ENCODE measurements around the gene PRTFDC1.

DNA sequence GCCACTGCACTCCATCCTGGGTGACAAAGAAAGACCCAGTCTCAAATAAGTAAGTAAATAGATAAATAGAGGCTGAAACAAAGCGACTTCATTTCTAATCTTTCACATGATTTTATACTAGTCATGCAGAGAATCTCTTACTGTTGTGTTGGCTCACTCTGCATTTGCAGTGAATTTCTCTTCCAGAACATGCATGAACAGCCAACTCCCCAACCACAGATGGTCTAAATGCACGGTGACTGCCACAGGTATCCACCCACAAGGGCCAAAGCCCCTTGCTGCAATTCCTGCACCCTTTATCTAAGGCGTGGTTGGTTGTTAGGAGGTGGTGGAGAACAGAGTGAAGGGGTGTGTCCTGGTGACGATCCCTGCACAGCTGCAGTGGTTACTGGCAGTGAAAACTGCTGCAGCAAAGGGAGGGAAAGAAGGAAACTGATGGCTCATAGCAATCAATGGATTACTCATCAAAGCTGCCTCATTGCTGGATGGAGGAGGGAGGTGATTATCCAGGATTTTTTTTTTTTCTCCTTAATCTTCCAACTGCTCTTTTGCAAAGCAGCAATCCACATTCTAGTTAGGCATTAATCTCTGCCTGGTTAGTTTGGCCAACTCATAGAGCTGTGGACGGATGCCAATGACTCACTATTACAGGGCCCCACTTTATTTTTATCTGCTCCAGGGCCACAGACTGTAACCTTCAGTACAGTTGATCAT lies 50.6 kb downstream of the PRTFDC1 start:
- TF ChIP-seq, protein P1, sequence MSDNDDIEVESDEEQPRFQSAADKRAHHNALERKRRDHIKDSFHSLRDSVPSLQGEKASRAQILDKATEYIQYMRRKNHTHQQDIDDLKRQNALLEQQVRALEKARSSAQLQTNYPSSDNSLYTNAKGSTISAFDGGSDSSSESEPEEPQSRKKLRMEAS (IDR thresholded peaks at IDR 0.05): no peak
- TF ChIP-seq EP300 (IDR thresholded peaks at IDR 0.05; ENCODE audit: borderline replicate concordance) (no peak), NFIC (IDR thresholded peaks at IDR 0.05) (peak; percentile 73), TAF1 (IDR thresholded peaks at IDR 0.05; ENCODE audit: low read depth) (no peak), FOXM1 (IDR thresholded peaks at IDR 0.05; ENCODE audit: borderline replicate concordance, low read depth) (no peak), YY1 (IDR thresholded peaks at IDR 0.05; ENCODE audit: low read depth) (no peak), CEBPB (IDR thresholded peaks at IDR 0.05) (no peak), RAD21 (IDR thresholded peaks at IDR 0.05; ENCODE audit: low read depth) (peak; percentile 10; the same call in 1 of the 2 replicates), TCF12 (IDR thresholded peaks at IDR 0.05; ENCODE audit: low read depth) (no peak), EGR1 (IDR thresholded peaks at IDR 0.05) (no peak)
- TF ChIP-seq, protein P2, sequence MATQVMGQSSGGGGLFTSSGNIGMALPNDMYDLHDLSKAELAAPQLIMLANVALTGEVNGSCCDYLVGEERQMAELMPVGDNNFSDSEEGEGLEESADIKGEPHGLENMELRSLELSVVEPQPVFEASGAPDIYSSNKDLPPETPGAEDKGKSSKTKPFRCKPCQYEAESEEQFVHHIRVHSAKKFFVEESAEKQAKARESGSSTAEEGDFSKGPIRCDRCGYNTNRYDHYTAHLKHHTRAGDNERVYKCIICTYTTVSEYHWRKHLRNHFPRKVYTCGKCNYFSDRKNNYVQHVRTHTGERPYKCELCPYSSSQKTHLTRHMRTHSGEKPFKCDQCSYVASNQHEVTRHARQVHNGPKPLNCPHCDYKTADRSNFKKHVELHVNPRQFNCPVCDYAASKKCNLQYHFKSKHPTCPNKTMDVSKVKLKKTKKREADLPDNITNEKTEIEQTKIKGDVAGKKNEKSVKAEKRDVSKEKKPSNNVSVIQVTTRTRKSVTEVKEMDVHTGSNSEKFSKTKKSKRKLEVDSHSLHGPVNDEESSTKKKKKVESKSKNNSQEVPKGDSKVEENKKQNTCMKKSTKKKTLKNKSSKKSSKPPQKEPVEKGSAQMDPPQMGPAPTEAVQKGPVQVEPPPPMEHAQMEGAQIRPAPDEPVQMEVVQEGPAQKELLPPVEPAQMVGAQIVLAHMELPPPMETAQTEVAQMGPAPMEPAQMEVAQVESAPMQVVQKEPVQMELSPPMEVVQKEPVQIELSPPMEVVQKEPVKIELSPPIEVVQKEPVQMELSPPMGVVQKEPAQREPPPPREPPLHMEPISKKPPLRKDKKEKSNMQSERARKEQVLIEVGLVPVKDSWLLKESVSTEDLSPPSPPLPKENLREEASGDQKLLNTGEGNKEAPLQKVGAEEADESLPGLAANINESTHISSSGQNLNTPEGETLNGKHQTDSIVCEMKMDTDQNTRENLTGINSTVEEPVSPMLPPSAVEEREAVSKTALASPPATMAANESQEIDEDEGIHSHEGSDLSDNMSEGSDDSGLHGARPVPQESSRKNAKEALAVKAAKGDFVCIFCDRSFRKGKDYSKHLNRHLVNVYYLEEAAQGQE (IDR thresholded peaks at IDR 0.05; ENCODE audit: low read depth): no peak
- TF ChIP-seq, protein P3, sequence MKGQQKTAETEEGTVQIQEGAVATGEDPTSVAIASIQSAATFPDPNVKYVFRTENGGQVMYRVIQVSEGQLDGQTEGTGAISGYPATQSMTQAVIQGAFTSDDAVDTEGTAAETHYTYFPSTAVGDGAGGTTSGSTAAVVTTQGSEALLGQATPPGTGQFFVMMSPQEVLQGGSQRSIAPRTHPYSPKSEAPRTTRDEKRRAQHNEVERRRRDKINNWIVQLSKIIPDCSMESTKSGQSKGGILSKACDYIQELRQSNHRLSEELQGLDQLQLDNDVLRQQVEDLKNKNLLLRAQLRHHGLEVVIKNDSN (IDR thresholded peaks at IDR 0.05): no peak
